Smooth muscle cell (in vitro differentiated cells): Measurements from ENCODE around the gene COL6A5. TPM values are rescaled to one million over a fixed set of nuclear protein-coding genes. Genes with fewer than 3 reads are reported as not detected.
"Not testable (repeated sequence)": the region's sequence is repeated elsewhere in the genome, so short reads cannot be mapped to it uniquely, and the experiment has no call there.

Experiments used
- DNase-seq: peaks from one replicate; lab custom pipeline; 2025; ENCODE audit not compliant: unreplicated experiment; lab: John Stamatoyannopoulos, UW
- H2AFZ ChIP-seq: fragments of 200-600 bp; sonication (generic); 2 replicates; pipeline ENCODE4 v1.6.0; 2016; ENCODE audit warnings: antibody characterized with exemption, low read depth, mild to moderate bottlenecking
- H3F3A ChIP-seq: fragments of 200-600 bp; sonication (generic); 2 replicates; pipeline ENCODE4 v1.6.0; 2017; ENCODE audit warnings: antibody characterized with exemption, low read depth
- H3K27ac ChIP-seq: fragments of 200-600 bp; sonication (generic); 2 replicates; pipeline ENCODE4 v1.5.1; 2016; ENCODE audit warnings: low read depth, mild to moderate bottlenecking
- H3K27me3 ChIP-seq: fragments of 200-600 bp; sonication (generic); 2 replicates; pipeline ENCODE4 v1.6.1; 2016; ENCODE audit warnings: low read depth, mild to moderate bottlenecking
- H3K36me3 ChIP-seq: fragments of 200-600 bp; sonication (generic); 2 replicates; pipeline ENCODE4 v1.5.1; 2016; ENCODE audit warnings: low read depth
- H3K4me1 ChIP-seq: fragments of 200-600 bp; sonication (generic); 2 replicates; pipeline ENCODE4 v1.5.1; 2016; ENCODE audit warnings: low read depth
- H3K4me2 ChIP-seq: fragments of 200-600 bp; sonication (generic); 2 replicates; pipeline ENCODE4 v1.6.0; 2016; ENCODE audit warnings: mild to moderate bottlenecking
- H3K4me3 ChIP-seq: fragments of 200-600 bp; sonication (generic); 2 replicates; pipeline ENCODE4 v1.5.1; 2016; ENCODE audit warnings: mild to moderate bottlenecking
- H3K79me2 ChIP-seq: fragments of 200-600 bp; sonication (generic); 2 replicates; pipeline ENCODE4 v1.6.0; 2016; ENCODE audit warnings: low read depth, mild to moderate bottlenecking
- H3K9ac ChIP-seq: fragments of 200-600 bp; sonication (generic); 2 replicates; pipeline ENCODE4 v1.6.0; 2016; ENCODE audit warnings: low read depth
- H3K9me3 ChIP-seq: fragments of 200-600 bp; sonication (generic); replicated peaks from 2 replicates; pipeline ENCODE4 v1.5.1; 2016; ENCODE audit warnings: low read depth
- H4K20me1 ChIP-seq: fragments of 200-600 bp; sonication (generic); 2 replicates; pipeline ENCODE4 v1.6.0; 2016; ENCODE audit warnings: low read depth
- WGBS: methylation state at CpG from one replicate; pipeline ENCODE4 v1.1.7; 2016; ENCODE audit warnings: low lambda C conversion rate; 5-methylcytosine and 5-hydroxymethylcytosine counted together
- polyA plus RNA-seq: library from polyadenylated mRNA; unstranded; fragments of >200 nt; fragmentation: Nextera tagmentation; extraction: Ambion mirVana; gene quantifications from 2 replicates; pipeline ENCODE4 v1.2.1, GENCODE V29; 2016
- total RNA-seq: library from RNA; depleted of rRNA; stranded (reverse); fragments of >200 nt; gene quantifications from 2 replicates; pipeline ENCODE4 v1.2.3, GENCODE V29; 2014
- TF ChIP-seq, protein P1 (sequence below): fragments of 200-600 bp; sonication (generic); IDR thresholded peaks from 2 replicates; pipeline ENCODE4 v1.5.1; 2017; ENCODE audit warnings: borderline replicate concordance, mild to moderate bottlenecking, antibody characterized with exemption; ENCODE audit not compliant: insufficient read depth, poor library complexity, severe bottlenecking

COL6A5 gene
- total and polyA plus RNA-seq, 2 experiments from 2014 or later = 1.2 TPM; not detected in 1

DNA sequence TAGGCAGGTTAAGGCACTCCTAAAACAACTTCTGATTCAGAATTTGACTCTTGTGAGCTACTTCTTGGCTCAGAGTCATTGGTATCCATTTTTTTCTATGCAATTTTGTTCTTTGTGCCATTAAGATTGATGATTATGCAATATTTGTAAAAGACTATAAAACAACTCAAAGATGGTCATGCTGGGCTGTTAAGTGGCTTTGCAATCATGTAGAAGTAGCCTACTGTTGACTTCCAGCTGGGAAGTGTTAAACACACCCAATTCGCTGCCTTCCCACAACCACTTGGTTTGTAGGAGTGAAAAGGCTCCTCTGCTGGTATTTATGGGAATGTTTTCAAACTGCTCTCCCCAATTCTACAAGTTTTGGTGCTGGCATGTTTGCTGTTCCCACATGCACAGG lies 96.8 kb downstream of the COL6A5 start:
- Histone ChIP-seq H4K20me1 (no peaks in the 10 kb centered on the region), H3K27ac (no peak overlapping the region), H3K36me3 (no peaks in the 10 kb centered on the region), H3K27me3 (no peaks in the 10 kb centered on the region), H3K9ac (no peak overlapping the region), H3K9me3 (no peaks in the 10 kb centered on the region), H3K4me3 (no peak overlapping the region), H3K4me1 (no peaks in the 10 kb centered on the region), H3K79me2 (no peaks in the 10 kb centered on the region), H3K4me2 (no peak overlapping the region), H2AFZ (no peak overlapping the region), H3F3A (no peaks in the 10 kb centered on the region)
- WGBS = 43% methylated on average over 1 of the region's 1 CpG
- TF ChIP-seq, protein P1, sequence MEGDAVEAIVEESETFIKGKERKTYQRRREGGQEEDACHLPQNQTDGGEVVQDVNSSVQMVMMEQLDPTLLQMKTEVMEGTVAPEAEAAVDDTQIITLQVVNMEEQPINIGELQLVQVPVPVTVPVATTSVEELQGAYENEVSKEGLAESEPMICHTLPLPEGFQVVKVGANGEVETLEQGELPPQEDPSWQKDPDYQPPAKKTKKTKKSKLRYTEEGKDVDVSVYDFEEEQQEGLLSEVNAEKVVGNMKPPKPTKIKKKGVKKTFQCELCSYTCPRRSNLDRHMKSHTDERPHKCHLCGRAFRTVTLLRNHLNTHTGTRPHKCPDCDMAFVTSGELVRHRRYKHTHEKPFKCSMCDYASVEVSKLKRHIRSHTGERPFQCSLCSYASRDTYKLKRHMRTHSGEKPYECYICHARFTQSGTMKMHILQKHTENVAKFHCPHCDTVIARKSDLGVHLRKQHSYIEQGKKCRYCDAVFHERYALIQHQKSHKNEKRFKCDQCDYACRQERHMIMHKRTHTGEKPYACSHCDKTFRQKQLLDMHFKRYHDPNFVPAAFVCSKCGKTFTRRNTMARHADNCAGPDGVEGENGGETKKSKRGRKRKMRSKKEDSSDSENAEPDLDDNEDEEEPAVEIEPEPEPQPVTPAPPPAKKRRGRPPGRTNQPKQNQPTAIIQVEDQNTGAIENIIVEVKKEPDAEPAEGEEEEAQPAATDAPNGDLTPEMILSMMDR = no peak
- no peak for DNase-seq

DNA sequence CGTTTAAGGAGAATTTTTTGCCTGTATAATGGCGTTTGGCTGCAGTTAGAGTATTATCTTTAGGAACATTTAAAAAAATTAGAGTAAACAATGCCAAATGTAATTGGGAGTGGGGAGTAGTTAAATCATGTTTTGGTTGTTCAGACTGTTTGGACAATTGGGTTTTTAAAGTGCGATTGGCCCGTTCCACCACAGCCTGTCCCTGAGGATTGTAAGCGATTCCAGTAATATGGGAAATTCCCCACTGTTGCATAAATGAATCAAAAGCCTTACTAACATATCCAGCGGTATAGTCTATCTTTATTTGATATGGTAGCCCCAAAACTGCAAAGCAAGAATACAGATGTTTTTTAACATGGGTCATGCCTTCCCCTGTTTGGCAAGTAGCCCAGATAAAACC lies 101.4 kb downstream of the COL6A5 start:
- H2AFZ ChIP-seq, H3K9me3 ChIP-seq, DNase-seq, H4K20me1 ChIP-seq, H3F3A ChIP-seq, H3K9ac ChIP-seq, H3K4me3 ChIP-seq, H3K36me3 ChIP-seq, H3K27ac ChIP-seq, H3K27me3 ChIP-seq, H3K4me2 ChIP-seq, H3K79me2 ChIP-seq, H3K4me1 ChIP-seq: not testable (repeated sequence)
- 81% methylated on average over 6 of the region's 6 CpGs for WGBS

GRCh38 chr3:130448155-130448554 lies 102.7 kb downstream of the COL6A5 start:
- not testable (repeated sequence) for H2AFZ ChIP-seq, H4K20me1 ChIP-seq, H3K27me3 ChIP-seq, H3K9ac ChIP-seq, H3K36me3 ChIP-seq, H3K9me3 ChIP-seq, H3K4me1 ChIP-seq, H3K4me3 ChIP-seq, H3K79me2 ChIP-seq, H3K4me2 ChIP-seq, DNase-seq, H3K27ac ChIP-seq, H3F3A ChIP-seq
- 38% methylated on average over 8 of the region's 8 CpGs for WGBS

GRCh38 chr3:130456540-130456939 lies 111.1 kb downstream of the COL6A5 start:
- H3K4me3 ChIP-seq = no peak overlapping the region
- 64% methylated on average over 1 of the region's 1 CpG for WGBS
- no peaks in the 10 kb centered on the region for H3F3A ChIP-seq
- TF ChIP-seq, protein P1 = no peak
- H3K9me3 ChIP-seq = no peaks in the 10 kb centered on the region
- no peaks in the 10 kb centered on the region for H3K36me3 ChIP-seq
- no peaks in the 10 kb centered on the region for H3K4me1 ChIP-seq
- H4K20me1 ChIP-seq = no peaks in the 10 kb centered on the region
- no peak for DNase-seq
- H3K9ac ChIP-seq = no peak overlapping the region
- no peak overlapping the region for H3K27ac ChIP-seq
- H3K4me2 ChIP-seq = no peak overlapping the region
- H3K27me3 ChIP-seq = no peaks in the 10 kb centered on the region
- H2AFZ ChIP-seq = no peak overlapping the region
- H3K79me2 ChIP-seq = no peaks in the 10 kb centered on the region

DNA sequence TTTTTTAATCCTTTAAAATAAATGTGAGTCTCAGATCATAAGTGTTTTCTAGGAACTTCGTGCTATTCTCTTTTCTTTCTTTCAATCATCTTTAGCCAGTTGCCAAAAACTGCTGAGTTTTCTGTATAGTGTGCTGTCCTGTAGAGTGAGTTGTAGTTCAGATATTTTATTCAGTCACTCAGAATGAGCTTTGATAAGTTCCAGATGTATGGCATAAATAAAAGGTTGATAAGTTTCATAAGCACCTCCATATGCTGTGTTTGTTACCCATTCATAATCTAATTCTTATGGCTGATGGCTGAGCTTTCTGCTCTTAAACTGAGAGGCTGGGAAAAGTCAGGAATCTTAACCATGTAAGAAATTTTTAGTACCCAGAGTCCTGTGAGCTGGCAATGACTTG lies 112.2 kb downstream of the COL6A5 start:
- Histone ChIP-seq H3K79me2 (no peaks in the 10 kb centered on the region), H3K9ac (no peak overlapping the region), H3K4me2 (no peak overlapping the region), H3K36me3 (no peaks in the 10 kb centered on the region), H3K4me1 (no peaks in the 10 kb centered on the region), H4K20me1 (no peaks in the 10 kb centered on the region), H3F3A (no peaks in the 10 kb centered on the region), H3K27ac (no peak overlapping the region), H3K9me3 (no peaks in the 10 kb centered on the region), H3K27me3 (no peaks in the 10 kb centered on the region), H2AFZ (no peak overlapping the region), H3K4me3 (no peak overlapping the region)
- DNase-seq = no peak
- TF ChIP-seq, protein P1 = no peak
- WGBS = 62% methylated on average over 1 of the region's 1 CpG
